ENCODE data around the gene MAPKAPK5. TPM values are rescaled to one million over a fixed set of nuclear protein-coding genes. Genes with fewer than 3 reads are reported as not detected.

MAPKAPK5 gene
- total and polyA plus RNA-seq, 4 donors = 10.9 to 26.3 (median 12.6) TPM

- Histone ChIP-seq H3K27me3 (ENCODE audit: control insufficient read depth in 4 of 4, insufficient read depth in 4 of 4, low read length in 3 of 4) (no peaks in the 10 kb centered on the region), H3K9ac (ENCODE audit: low read depth in 1 of 2, low read length in 2 of 2) (no peak overlapping the region), H3K27ac (ENCODE audit: low read depth in 1 of 2, low read length in 2 of 2) (no peak overlapping the region), H3K4me1 (ENCODE audit: control insufficient read depth in 4 of 4, insufficient read depth in 4 of 4, low read length in 3 of 4) (no peaks in the 10 kb centered on the region), H3K9me3 (ENCODE audit: control insufficient read depth in 4 of 4, low read length in 3 of 4) (no peaks in the 10 kb centered on the region), H3K4me3 (ENCODE audit: low read depth in 1 of 3, low read length in 3 of 3) (no peak overlapping the region), H3K36me3 (ENCODE audit: control insufficient read depth in 4 of 4, insufficient read depth in 3 of 4, low read depth in 1 of 4, low read length in 3 of 4) (peaks cover 0 to 5% (median 0%) of the 10 kb centered on the region in 4 donors)
- no peak for TF ChIP-seq REST (IDR thresholded peaks at IDR 0.05)
- no peak for TF ChIP-seq YY1 (IDR thresholded peaks at IDR 0.05)
- TF ChIP-seq NR2F2 (IDR thresholded peaks at IDR 0.05) = no peak
- no peak for TF ChIP-seq ZBTB33 (IDR thresholded peaks at IDR 0.05)
- no peak for TF ChIP-seq FOXA2 (IDR thresholded peaks at IDR 0.05)
- no peak for TF ChIP-seq CTCF (IDR thresholded peaks at IDR 0.05; ENCODE audit: low read depth, low read length, missing input control)
- 94% methylated on average over 1 of the region's 1 CpG for WGBS
- DNase-seq (ENCODE audit: low spot score) = no peak
These were observed 65.7 kb downstream of the MAPKAPK5 start for GRCh38 chr12:111907740-111908139.

GRCh38 chr12:111925171-111925570 lies 83.1 kb downstream of the MAPKAPK5 start:
- 80% methylated on average over 3 of the region's 3 CpGs for WGBS

More at GRCh38 chr12:111925171-111925570, 83.1 kb downstream of the MAPKAPK5 start:
- H3K27me3 ChIP-seq (ENCODE audit: control insufficient read depth in 4 of 4, insufficient read depth in 4 of 4, low read length in 3 of 4) = no peaks in the 10 kb centered on the region
- no peak for DNase-seq (ENCODE audit: low spot score)
- no peaks in the 10 kb centered on the region for H3K36me3 ChIP-seq (ENCODE audit: control insufficient read depth in 4 of 4, insufficient read depth in 3 of 4, low read depth in 1 of 4, low read length in 3 of 4)
- H3K4me1 ChIP-seq (ENCODE audit: control insufficient read depth in 4 of 4, insufficient read depth in 4 of 4, low read length in 3 of 4) = no peaks in the 10 kb centered on the region
- H3K4me3 ChIP-seq (ENCODE audit: low read depth in 1 of 3, low read length in 3 of 3) = no peak overlapping the region
- no peak overlapping the region for H3K9ac ChIP-seq (ENCODE audit: low read depth in 1 of 2, low read length in 2 of 2)
- no peaks in the 10 kb centered on the region for H3K9me3 ChIP-seq (ENCODE audit: control insufficient read depth in 4 of 4, low read length in 3 of 4)
- H3K27ac ChIP-seq (ENCODE audit: low read depth in 1 of 2, low read length in 2 of 2) = no peak overlapping the region
- TF ChIP-seq FOXA2 (IDR thresholded peaks at IDR 0.05) (no peak), FOXA1 (IDR thresholded peaks at IDR 0.05) (no peak), YY1 (IDR thresholded peaks at IDR 0.05) (no peak), RXRA (IDR thresholded peaks at IDR 0.05) (no peak), GABPA (IDR thresholded peaks at IDR 0.05 in 1 of 2, conservative IDR thresholded peaks at IDR 0.05 in 1 of 2) (no peak), RAD21 (IDR thresholded peaks at IDR 0.05) (no peak), CTCF (IDR thresholded peaks at IDR 0.05; ENCODE audit: low read depth, low read length, missing input control) (no peak), ZBTB33 (IDR thresholded peaks at IDR 0.05) (no peak), REST (IDR thresholded peaks at IDR 0.05) (no peak)
